ENCODE measurements around the gene CD38. TPM values are rescaled to one million over a fixed set of nuclear protein-coding genes. Genes with fewer than 3 reads are reported as not detected.

Gene CD38
- polyA plus RNA-seq, 1 donor (not counting 4 experiments of a cell fraction or from before 2014, with no cell fraction given), result 0.08 TPM

DNA sequence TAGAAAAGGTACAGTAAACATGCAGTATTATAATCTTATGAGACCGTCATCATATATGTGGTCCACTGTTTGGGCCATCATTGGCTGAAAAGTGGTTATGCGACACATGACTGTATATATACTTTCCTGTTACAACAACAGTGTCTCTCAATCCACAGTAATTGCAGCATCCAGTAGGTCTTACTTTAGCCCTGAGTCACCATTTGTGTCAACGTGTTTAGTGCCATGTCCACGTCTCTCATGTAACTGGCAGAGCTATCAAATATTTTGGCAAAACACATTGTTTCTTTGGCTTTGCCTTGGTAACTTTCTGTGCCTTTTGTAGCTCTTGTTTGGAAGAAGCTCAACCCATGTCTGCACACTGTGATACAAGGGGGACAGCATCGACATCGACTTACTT lies 73.8 kb downstream of the CD38 start:
- Histone ChIP-seq H4K20me1 (ENCODE audit: control insufficient read depth, extremely low read depth, insufficient read depth, low read length) (no peaks in the 10 kb centered on the region), H3K79me2 (ENCODE audit: control insufficient read depth, insufficient read depth, low read length) (no peaks in the 10 kb centered on the region), H3K9me3 (ENCODE audit: control insufficient read depth, low read depth, low read length) (no peaks in the 10 kb centered on the region), H3K9me1 (ENCODE audit: control insufficient read depth, extremely low read depth, insufficient read depth, low read length) (no peaks in the 10 kb centered on the region), H3K36me3 (ENCODE audit: control insufficient read depth in 2 of 2, extremely low read depth in 1 of 2, insufficient read depth in 2 of 2, low read length in 2 of 2) (no peaks in the 10 kb centered on the region), H3K4me3 (ENCODE audit: control insufficient read depth in 2 of 3, extremely low read depth in 1 of 3, insufficient read depth in 2 of 3, low read depth in 1 of 3, low read length in 3 of 3) (no peak overlapping the region), H3K27me3 (ENCODE audit: control insufficient read depth, extremely low read depth, insufficient read depth, low read length) (no peaks in the 10 kb centered on the region), H2AFZ (ENCODE audit: control insufficient read depth, low read length) (no peak overlapping the region), H3K4me1 (ENCODE audit: control insufficient read depth, extremely low read depth, insufficient read depth, low read length) (peaks cover 14% of the 10 kb centered on the region), H3K4me2 (ENCODE audit: control insufficient read depth, extremely low read depth, insufficient read depth, low read depth, low read length) (no peak overlapping the region), H3K27ac (ENCODE audit: control insufficient read depth, insufficient read depth, low read length) (no peak overlapping the region), H3K9ac (ENCODE audit: control insufficient read depth, extremely low read depth, insufficient read depth, low read length) (no peak overlapping the region)
- dilution Hi-C loops (cut with MboI; ENCODE audit: extremely low pct_ligation_motif_present, low sequenced_read_pairs), result no loop called here
- DNase-seq (ENCODE audit: low read depth, low spot score) (no peak), FAIRE-seq (peak; percentile 48)
- no peak for TF ChIP-seq EZH2 (IDR thresholded peaks at IDR 0.05; ENCODE audit: low read length)
- TF ChIP-seq, protein P1, sequence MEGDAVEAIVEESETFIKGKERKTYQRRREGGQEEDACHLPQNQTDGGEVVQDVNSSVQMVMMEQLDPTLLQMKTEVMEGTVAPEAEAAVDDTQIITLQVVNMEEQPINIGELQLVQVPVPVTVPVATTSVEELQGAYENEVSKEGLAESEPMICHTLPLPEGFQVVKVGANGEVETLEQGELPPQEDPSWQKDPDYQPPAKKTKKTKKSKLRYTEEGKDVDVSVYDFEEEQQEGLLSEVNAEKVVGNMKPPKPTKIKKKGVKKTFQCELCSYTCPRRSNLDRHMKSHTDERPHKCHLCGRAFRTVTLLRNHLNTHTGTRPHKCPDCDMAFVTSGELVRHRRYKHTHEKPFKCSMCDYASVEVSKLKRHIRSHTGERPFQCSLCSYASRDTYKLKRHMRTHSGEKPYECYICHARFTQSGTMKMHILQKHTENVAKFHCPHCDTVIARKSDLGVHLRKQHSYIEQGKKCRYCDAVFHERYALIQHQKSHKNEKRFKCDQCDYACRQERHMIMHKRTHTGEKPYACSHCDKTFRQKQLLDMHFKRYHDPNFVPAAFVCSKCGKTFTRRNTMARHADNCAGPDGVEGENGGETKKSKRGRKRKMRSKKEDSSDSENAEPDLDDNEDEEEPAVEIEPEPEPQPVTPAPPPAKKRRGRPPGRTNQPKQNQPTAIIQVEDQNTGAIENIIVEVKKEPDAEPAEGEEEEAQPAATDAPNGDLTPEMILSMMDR (optimal IDR thresholded peaks at IDR 0.05 in 1 of 3, IDR thresholded peaks at IDR 0.05 in 1 of 3, conservative IDR thresholded peaks at IDR 0.05 in 1 of 3; ENCODE audit: extremely low read depth in 1 of 3, insufficient read depth in 2 of 3, low read length in 3 of 3), result no peak

DNA sequence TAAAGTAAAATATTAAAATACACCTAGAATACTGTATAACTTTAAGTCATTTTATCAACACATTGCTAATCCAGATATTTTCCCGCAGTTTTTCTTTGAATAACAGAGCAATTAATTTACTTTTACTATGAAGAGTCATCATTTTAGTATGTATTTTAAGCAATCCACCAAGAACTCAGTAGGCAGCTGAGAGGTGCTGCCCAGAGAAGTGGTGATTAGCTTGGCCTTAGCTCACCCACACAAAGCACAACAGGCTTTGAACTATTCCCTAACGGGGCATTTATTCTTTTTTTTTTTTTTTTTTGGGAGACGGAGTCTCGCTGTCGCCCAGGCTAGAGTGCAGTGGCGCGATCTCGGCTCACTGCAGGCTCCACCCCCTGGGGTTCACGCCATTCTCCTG lies 74.4 kb downstream of the CD38 start:
- no peaks in the 10 kb centered on the region for H4K20me1 ChIP-seq (ENCODE audit: control insufficient read depth, extremely low read depth, insufficient read depth, low read length)
- H3K36me3 ChIP-seq (ENCODE audit: control insufficient read depth in 2 of 2, extremely low read depth in 1 of 2, insufficient read depth in 2 of 2, low read length in 2 of 2), result no peaks in the 10 kb centered on the region
- TF ChIP-seq, protein P1 (optimal IDR thresholded peaks at IDR 0.05 in 1 of 3, IDR thresholded peaks at IDR 0.05 in 1 of 3, conservative IDR thresholded peaks at IDR 0.05 in 1 of 3; ENCODE audit: extremely low read depth in 1 of 3, insufficient read depth in 2 of 3, low read length in 3 of 3), result no peak
- TF ChIP-seq EZH2 (IDR thresholded peaks at IDR 0.05; ENCODE audit: low read length), result no peak
- no peaks in the 10 kb centered on the region for H3K9me3 ChIP-seq (ENCODE audit: control insufficient read depth, low read depth, low read length)
- FAIRE-seq (no peak), DNase-seq (ENCODE audit: low read depth, low spot score) (no peak)
- no peak overlapping the region for H3K9ac ChIP-seq (ENCODE audit: control insufficient read depth, extremely low read depth, insufficient read depth, low read length)
- dilution Hi-C loops (cut with MboI; ENCODE audit: extremely low pct_ligation_motif_present, low sequenced_read_pairs), result no loop called here
- no peak overlapping the region for H3K4me2 ChIP-seq (ENCODE audit: control insufficient read depth, extremely low read depth, insufficient read depth, low read depth, low read length)
- no peak overlapping the region for H2AFZ ChIP-seq (ENCODE audit: control insufficient read depth, low read length)
- H3K27me3 ChIP-seq (ENCODE audit: control insufficient read depth, extremely low read depth, insufficient read depth, low read length), result no peaks in the 10 kb centered on the region
- no peak overlapping the region for H3K4me3 ChIP-seq (ENCODE audit: control insufficient read depth in 2 of 3, extremely low read depth in 1 of 3, insufficient read depth in 2 of 3, low read depth in 1 of 3, low read length in 3 of 3)
- H3K4me1 ChIP-seq (ENCODE audit: control insufficient read depth, extremely low read depth, insufficient read depth, low read length), result peaks cover 13% of the 10 kb centered on the region
- H3K79me2 ChIP-seq (ENCODE audit: control insufficient read depth, insufficient read depth, low read length), result no peaks in the 10 kb centered on the region
- no peaks in the 10 kb centered on the region for H3K9me1 ChIP-seq (ENCODE audit: control insufficient read depth, extremely low read depth, insufficient read depth, low read length)
- no peak overlapping the region for H3K27ac ChIP-seq (ENCODE audit: control insufficient read depth, insufficient read depth, low read length)

Measured in keratinocyte (primary cell).